ENCODE data around the gene DKK3. TPM values are rescaled to one million over a fixed set of nuclear protein-coding genes. Genes with fewer than 3 reads are reported as not detected.

Gene DKK3
- polyA plus RNA-seq, 1 donor from 2014 or later: 43.6 TPM

DNA sequence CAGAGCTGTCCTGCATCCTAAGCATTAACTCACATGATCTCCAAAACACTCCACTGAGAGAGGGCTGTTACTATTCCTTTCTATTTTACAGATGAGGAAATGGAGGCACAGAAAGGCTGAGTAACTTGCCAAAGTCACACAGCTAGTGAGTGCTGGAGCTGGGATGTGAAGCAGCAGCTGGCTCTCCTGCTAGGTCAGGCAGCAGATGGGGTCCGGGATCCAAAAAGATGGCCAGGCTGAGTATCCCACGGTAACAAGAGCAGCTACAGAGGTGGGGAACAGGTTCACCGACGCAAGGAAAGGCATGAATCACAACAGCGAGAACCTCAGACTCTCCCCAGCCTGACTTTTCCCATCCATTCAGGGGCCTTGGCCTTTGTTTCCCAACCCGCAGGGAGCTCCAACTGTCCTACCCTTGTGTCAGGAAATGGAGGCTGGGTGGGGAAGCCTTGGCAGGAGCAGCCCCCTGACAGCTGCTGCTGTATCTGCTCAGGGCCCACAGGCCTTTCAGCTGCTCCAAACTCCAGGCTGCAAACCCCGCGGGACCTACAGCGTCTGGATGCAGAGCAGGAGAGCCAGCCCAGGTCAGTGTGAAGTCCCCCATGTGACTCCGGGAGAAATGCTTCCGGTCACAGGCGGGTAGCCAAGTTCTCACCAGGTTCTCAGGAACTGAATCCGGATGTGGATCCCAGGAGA, 29.5 kb downstream of the DKK3 start:
- TF ChIP-seq TAF1 (IDR thresholded peaks at IDR 0.05; ENCODE audit: low read depth) (no peak), MXI1 (conservative IDR thresholded peaks at IDR 0.05; ENCODE audit: poor library complexity, severe bottlenecking) (no peak), RAD21 (conservative IDR thresholded peaks at IDR 0.05) (no peak), SMC3 (conservative IDR thresholded peaks at IDR 0.05; ENCODE audit: poor library complexity) (no peak), POLR2AphosphoS5 (IDR thresholded peaks at IDR 0.05) (no peak), EP300 (conservative IDR thresholded peaks at IDR 0.05; ENCODE audit: poor library complexity, severe bottlenecking) (no peak), EZH2 (IDR thresholded peaks at IDR 0.05; ENCODE audit: borderline replicate concordance, insufficient read depth, low read length, poor library complexity, severe bottlenecking) (no peak)
- TF ChIP-seq, protein P1, sequence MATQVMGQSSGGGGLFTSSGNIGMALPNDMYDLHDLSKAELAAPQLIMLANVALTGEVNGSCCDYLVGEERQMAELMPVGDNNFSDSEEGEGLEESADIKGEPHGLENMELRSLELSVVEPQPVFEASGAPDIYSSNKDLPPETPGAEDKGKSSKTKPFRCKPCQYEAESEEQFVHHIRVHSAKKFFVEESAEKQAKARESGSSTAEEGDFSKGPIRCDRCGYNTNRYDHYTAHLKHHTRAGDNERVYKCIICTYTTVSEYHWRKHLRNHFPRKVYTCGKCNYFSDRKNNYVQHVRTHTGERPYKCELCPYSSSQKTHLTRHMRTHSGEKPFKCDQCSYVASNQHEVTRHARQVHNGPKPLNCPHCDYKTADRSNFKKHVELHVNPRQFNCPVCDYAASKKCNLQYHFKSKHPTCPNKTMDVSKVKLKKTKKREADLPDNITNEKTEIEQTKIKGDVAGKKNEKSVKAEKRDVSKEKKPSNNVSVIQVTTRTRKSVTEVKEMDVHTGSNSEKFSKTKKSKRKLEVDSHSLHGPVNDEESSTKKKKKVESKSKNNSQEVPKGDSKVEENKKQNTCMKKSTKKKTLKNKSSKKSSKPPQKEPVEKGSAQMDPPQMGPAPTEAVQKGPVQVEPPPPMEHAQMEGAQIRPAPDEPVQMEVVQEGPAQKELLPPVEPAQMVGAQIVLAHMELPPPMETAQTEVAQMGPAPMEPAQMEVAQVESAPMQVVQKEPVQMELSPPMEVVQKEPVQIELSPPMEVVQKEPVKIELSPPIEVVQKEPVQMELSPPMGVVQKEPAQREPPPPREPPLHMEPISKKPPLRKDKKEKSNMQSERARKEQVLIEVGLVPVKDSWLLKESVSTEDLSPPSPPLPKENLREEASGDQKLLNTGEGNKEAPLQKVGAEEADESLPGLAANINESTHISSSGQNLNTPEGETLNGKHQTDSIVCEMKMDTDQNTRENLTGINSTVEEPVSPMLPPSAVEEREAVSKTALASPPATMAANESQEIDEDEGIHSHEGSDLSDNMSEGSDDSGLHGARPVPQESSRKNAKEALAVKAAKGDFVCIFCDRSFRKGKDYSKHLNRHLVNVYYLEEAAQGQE (IDR thresholded peaks at IDR 0.05; ENCODE audit: borderline replicate concordance): no peak
- TF ChIP-seq, protein P2, sequence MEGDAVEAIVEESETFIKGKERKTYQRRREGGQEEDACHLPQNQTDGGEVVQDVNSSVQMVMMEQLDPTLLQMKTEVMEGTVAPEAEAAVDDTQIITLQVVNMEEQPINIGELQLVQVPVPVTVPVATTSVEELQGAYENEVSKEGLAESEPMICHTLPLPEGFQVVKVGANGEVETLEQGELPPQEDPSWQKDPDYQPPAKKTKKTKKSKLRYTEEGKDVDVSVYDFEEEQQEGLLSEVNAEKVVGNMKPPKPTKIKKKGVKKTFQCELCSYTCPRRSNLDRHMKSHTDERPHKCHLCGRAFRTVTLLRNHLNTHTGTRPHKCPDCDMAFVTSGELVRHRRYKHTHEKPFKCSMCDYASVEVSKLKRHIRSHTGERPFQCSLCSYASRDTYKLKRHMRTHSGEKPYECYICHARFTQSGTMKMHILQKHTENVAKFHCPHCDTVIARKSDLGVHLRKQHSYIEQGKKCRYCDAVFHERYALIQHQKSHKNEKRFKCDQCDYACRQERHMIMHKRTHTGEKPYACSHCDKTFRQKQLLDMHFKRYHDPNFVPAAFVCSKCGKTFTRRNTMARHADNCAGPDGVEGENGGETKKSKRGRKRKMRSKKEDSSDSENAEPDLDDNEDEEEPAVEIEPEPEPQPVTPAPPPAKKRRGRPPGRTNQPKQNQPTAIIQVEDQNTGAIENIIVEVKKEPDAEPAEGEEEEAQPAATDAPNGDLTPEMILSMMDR (IDR thresholded peaks at IDR 0.05; ENCODE audit: poor library complexity, severe bottlenecking): no peak
- Histone ChIP-seq H3K27ac (ENCODE audit: low read length) (no peak overlapping the region), H3K36me3 (ENCODE audit: insufficient read depth, low read length) (no peaks in the 10 kb centered on the region), H3K79me2 (replicated peaks; ENCODE audit: insufficient read depth, low read length) (no peaks in the 10 kb centered on the region), H3F3A (ENCODE audit: insufficient read depth, low read length, poor library complexity, severe bottlenecking) (no peaks in the 10 kb centered on the region), H3K4me2 (ENCODE audit: low read length) (no peak overlapping the region), H3K9me2 (ENCODE audit: insufficient read depth, low read length) (no peaks in the 10 kb centered on the region), H3K9ac (ENCODE audit: low read length) (no peak overlapping the region), H3K27me3 (ENCODE audit: insufficient read depth, low read depth, low read length) (no peaks in the 10 kb centered on the region), H3K9me3 (ENCODE audit: low read length) (no peaks in the 10 kb centered on the region), H3K4me3 (ENCODE audit: low read length) (no peak overlapping the region), H2AFZ (ENCODE audit: low read depth, low read length) (no peak overlapping the region), H4K20me1 (ENCODE audit: insufficient read depth) (no peaks in the 10 kb centered on the region)

DNA sequence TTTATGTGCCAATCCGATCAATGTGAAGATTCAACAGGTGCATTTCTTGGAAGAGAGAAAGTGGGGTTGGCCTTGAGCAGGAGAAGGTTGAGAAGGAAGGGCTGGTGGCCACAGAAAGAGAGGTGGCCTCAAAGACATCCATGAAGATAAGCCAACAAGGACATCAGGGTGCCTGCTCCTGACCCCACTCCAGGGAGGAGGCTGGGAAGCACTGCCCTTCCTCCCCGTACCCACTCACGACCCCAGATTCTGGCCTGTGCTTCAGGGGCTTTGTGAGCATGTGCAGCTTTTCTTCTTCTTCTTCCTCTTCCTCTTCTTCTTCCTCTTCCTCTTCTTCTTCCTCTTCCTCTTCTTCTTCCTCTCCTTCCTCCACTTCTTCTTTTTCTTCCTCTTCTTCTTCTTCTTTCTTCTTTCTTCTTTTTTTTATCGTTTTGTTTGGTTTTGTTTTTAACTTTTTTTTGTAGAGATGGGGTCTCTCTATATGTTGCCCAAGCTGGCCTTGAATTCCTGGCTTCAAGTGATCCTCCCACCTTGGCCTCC, 30.3 kb downstream of the DKK3 start:
- Histone ChIP-seq H3K4me3 (ENCODE audit: low read length) (no peak overlapping the region), H3K27me3 (ENCODE audit: insufficient read depth, low read depth, low read length) (no peaks in the 10 kb centered on the region), H3K36me3 (ENCODE audit: insufficient read depth, low read length) (no peaks in the 10 kb centered on the region), H3K9me2 (ENCODE audit: insufficient read depth, low read length) (no peaks in the 10 kb centered on the region), H3K4me2 (ENCODE audit: low read length) (no peak overlapping the region), H3K79me2 (replicated peaks; ENCODE audit: insufficient read depth, low read length) (no peaks in the 10 kb centered on the region), H3K9ac (ENCODE audit: low read length) (no peak overlapping the region), H3K27ac (ENCODE audit: low read length) (no peak overlapping the region), H3F3A (ENCODE audit: insufficient read depth, low read length, poor library complexity, severe bottlenecking) (no peaks in the 10 kb centered on the region), H2AFZ (ENCODE audit: low read depth, low read length) (no peak overlapping the region), H3K9me3 (ENCODE audit: low read length) (no peaks in the 10 kb centered on the region), H4K20me1 (ENCODE audit: insufficient read depth) (no peaks in the 10 kb centered on the region)
- TF ChIP-seq, protein P1 (IDR thresholded peaks at IDR 0.05; ENCODE audit: borderline replicate concordance): no peak
- TF ChIP-seq RAD21 (conservative IDR thresholded peaks at IDR 0.05): no peak
- no peak for TF ChIP-seq SMC3 (conservative IDR thresholded peaks at IDR 0.05; ENCODE audit: poor library complexity)
- TF ChIP-seq EP300 (conservative IDR thresholded peaks at IDR 0.05; ENCODE audit: poor library complexity, severe bottlenecking): no peak
- no peak for TF ChIP-seq EZH2 (IDR thresholded peaks at IDR 0.05; ENCODE audit: borderline replicate concordance, insufficient read depth, low read length, poor library complexity, severe bottlenecking)

All from neural cell (in vitro differentiated cells).